CMK (cell line): Measurements from ENCODE around the gene LYST.
A peak's percentile ranks its signal among the peaks of the same experiment; 100 is the strongest.
"Not testable (repeated sequence)": the region's sequence is repeated elsewhere in the genome, so short reads cannot be mapped to it uniquely, and the experiment has no call there.

Source experiments
- DNase-seq: peaks from one replicate; pipeline ENCODE4 v3.0.0-alpha.2; 2010; ENCODE audit warnings: low read depth

The LYST gene

GRCh38 chr1:235857756-235858155, 8.9 kb downstream of the LYST start:
- DNase-seq = no peak

GRCh38 chr1:235855811-235856429, 10.8 kb downstream of the LYST start:
- no peak for DNase-seq

GRCh38 chr1:235854347-235854746, 12.4 kb downstream of the LYST start:
- DNase-seq = no peak

GRCh38 chr1:235853653-235854052, 13.1 kb downstream of the LYST start:
- DNase-seq = no peak

GRCh38 chr1:235852887-235853286, 13.8 kb downstream of the LYST start:
- no peak for DNase-seq

GRCh38 chr1:235851939-235852338, 14.8 kb downstream of the LYST start:
- DNase-seq = no peak

- not testable (repeated sequence) for DNase-seq
These were observed 18.5 kb downstream of the LYST start for GRCh38 chr1:235848251-235848650.

- DNase-seq = not testable (repeated sequence)
These were observed 21.0 kb downstream of the LYST start for GRCh38 chr1:235845656-235846107.

GRCh38 chr1:235844776-235845175, 21.9 kb downstream of the LYST start:
- DNase-seq = no peak

GRCh38 chr1:235843461-235843961, 23.2 kb downstream of the LYST start:
- DNase-seq = no peak

- no peak for DNase-seq
These were observed 24.7 kb downstream of the LYST start for GRCh38 chr1:235841938-235842545.

GRCh38 chr1:235838021-235838420, 28.7 kb downstream of the LYST start:
- DNase-seq = no peak

GRCh38 chr1:235835226-235835625, 31.5 kb downstream of the LYST start:
- no peak for DNase-seq

- DNase-seq = no peak
These were observed 32.1 kb downstream of the LYST start for GRCh38 chr1:235834620-235835019.

GRCh38 chr1:235832011-235832410, 34.7 kb downstream of the LYST start:
- no peak for DNase-seq

GRCh38 chr1:235831148-235831547, 35.6 kb downstream of the LYST start:
- DNase-seq = no peak

- DNase-seq = no peak
These were observed 40.4 kb downstream of the LYST start for GRCh38 chr1:235826102-235826854.

- DNase-seq = no peak
These were observed 41.5 kb downstream of the LYST start for GRCh38 chr1:235825229-235825628.

GRCh38 chr1:235823684-235824083, 43.0 kb downstream of the LYST start:
- no peak for DNase-seq

- no peak for DNase-seq
These were observed 44.0 kb downstream of the LYST start for GRCh38 chr1:235822685-235823084.

GRCh38 chr1:235821361-235821981, 45.2 kb downstream of the LYST start:
- no peak for DNase-seq

GRCh38 chr1:235820061-235820460, 46.6 kb downstream of the LYST start:
- DNase-seq = peak; percentile 15
